H1 (cell line): ENCODE data around the gene CACNA1A. TPM values are rescaled to one million over a fixed set of nuclear protein-coding genes. Genes with fewer than 3 reads are reported as not detected.

Experiments
- CTCF ChIA-PET: fragments of 300-600 bp; sonication (Branson Sonifier 250); formaldehyde crosslinking; loops from one replicate; lab custom pipeline; 2021; ENCODE audit not compliant: partially characterized antibody; lab: Charles Lee
- POLR2A ChIA-PET: fragments of 300-600 bp; sonication (Branson Sonifier 250); formaldehyde crosslinking; loops from one replicate; lab custom pipeline; 2021; ENCODE audit warnings: inconsistent platforms; ENCODE audit not compliant: partially characterized antibody; lab: Charles Lee
- DNase-seq, 2 experiments: peaks; one replicate each; pipeline versions ENCODE4 v3.0.0 to v3.0.0-alpha.2; 2010 to 2022; ENCODE audit warnings: low spot score in 2 of 2, low read depth in 1 of 2, mixed read lengths in 1 of 2
- FAIRE-seq: peaks from 2 replicates; lab custom pipeline; 2011; peaks lifted over from hg19 to GRCh38; lab: Jason Lieb, UNC
- H2AFZ ChIP-seq: 2 replicates; pipeline ENCODE4 v1.8.1; 2012; ENCODE audit warnings: low read length, inconsistent platforms
- H2AK5ac ChIP-seq: 2 replicates; pipeline ENCODE4 v1.6.1; 2013; ENCODE audit warnings: low read depth, low read length
- H2BK120ac ChIP-seq: replicated peaks from 2 replicates; pipeline ENCODE3; 2013; ENCODE audit warnings: low read depth, low read length, inconsistent platforms
- H2BK12ac ChIP-seq: 2 replicates; pipeline ENCODE4 v1.6.1; 2013; ENCODE audit warnings: low read depth, low read length
- H2BK15ac ChIP-seq: 2 replicates; pipeline ENCODE4 v1.6.1; 2013; ENCODE audit warnings: low read length
- H2BK20ac ChIP-seq: 2 replicates; pipeline ENCODE4 v1.6.1; 2013; ENCODE audit warnings: low read length
- H2BK5ac ChIP-seq: 2 replicates; pipeline ENCODE4 v1.6.1; 2013; ENCODE audit warnings: low read depth, low read length
- H3K14ac ChIP-seq: 2 replicates; pipeline ENCODE4 v1.6.1; 2013; ENCODE audit warnings: inconsistent platforms; ENCODE audit not compliant: insufficient read length
- H3K18ac ChIP-seq: 2 replicates; pipeline ENCODE4 v1.6.1; 2013; ENCODE audit warnings: low read length; ENCODE audit errors: extremely low read depth
- H3K23ac ChIP-seq: 2 replicates; pipeline ENCODE4 v1.6.1; 2013; ENCODE audit warnings: inconsistent platforms; ENCODE audit not compliant: insufficient read length
- H3K23me2 ChIP-seq: 2 replicates; pipeline ENCODE4 v1.6.1; 2013; ENCODE audit warnings: low read depth, low read length
- H3K27ac ChIP-seq: 2 replicates; pipeline ENCODE4 v1.6.1; 2011; ENCODE audit warnings: low read depth, low read length, inconsistent platforms
- H3K27me3 ChIP-seq, 4 experiments: replicated peaks in 1 of 4; 1 replicate in 1 of 4; 2 replicates in 3 of 4; pipeline versions ENCODE4 v1.6.1 to v1.8.1; 2011 to 2013; ENCODE audit warnings: low read length in 3 of 4, mild to moderate bottlenecking in 3 of 4, inconsistent platforms in 2 of 4, mixed read lengths in 2 of 4, moderate library complexity in 1 of 4; ENCODE audit not compliant: control insufficient read depth in 3 of 4, insufficient read depth in 3 of 4; ENCODE audit errors: extremely low read depth in 1 of 4
- H3K36me3 ChIP-seq, 4 experiments: 2 replicates each; pipeline versions ENCODE4 v1.6.1 to v1.8.1; 2011 to 2013; ENCODE audit warnings: mild to moderate bottlenecking in 4 of 4, low read length in 3 of 4, moderate library complexity in 2 of 4, control low read depth in 1 of 4, inconsistent platforms in 1 of 4; ENCODE audit not compliant: insufficient read depth in 4 of 4, control insufficient read depth in 2 of 4
- H3K4ac ChIP-seq: replicated peaks from 2 replicates; pipeline ENCODE3; 2013; ENCODE audit warnings: low read length, low read depth, mixed read lengths, inconsistent platforms; ENCODE audit not compliant: insufficient read length
- H3K4me1 ChIP-seq, 4 experiments: replicated peaks in 1 of 4; 1 replicate in 1 of 4; 2 replicates in 3 of 4; pipeline versions ENCODE4 v1.6.1 to v1.8.1; 2011 to 2013; ENCODE audit warnings: low read length in 3 of 4, inconsistent platforms in 2 of 4, mixed read lengths in 1 of 4; ENCODE audit not compliant: insufficient read depth in 4 of 4, control insufficient read depth in 3 of 4
- H3K4me2 ChIP-seq, 2 experiments: 2 replicates each; pipeline versions ENCODE4 v1.6.1 to v1.8.1; 2011 to 2013; ENCODE audit warnings: low read depth in 2 of 2, low read length in 2 of 2, control low read depth in 1 of 2, inconsistent platforms in 1 of 2, mild to moderate bottlenecking in 1 of 2; ENCODE audit not compliant: insufficient read depth in 1 of 2
- H3K4me3 ChIP-seq, 4 experiments: fragments of 200-600, 300-600 bp in 1 of 4; sonication (generic), shearing (Covaris generic), sonication (Bioruptor Twin) in 1 of 4; 2 replicates each; pipeline versions ENCODE4 v1.5.1 to v1.8.1; 2011 to 2016; ENCODE audit warnings: low read length in 4 of 4, low read depth in 3 of 4, control low read depth in 2 of 4, inconsistent platforms in 2 of 4, mild to moderate bottlenecking in 2 of 4, mixed read lengths in 1 of 4, moderate library complexity in 1 of 4; ENCODE audit not compliant: insufficient read depth in 2 of 4; ENCODE audit errors: extremely low read depth in 1 of 4
- H3K56ac ChIP-seq: replicated peaks from 2 replicates; pipeline ENCODE3; 2013; ENCODE audit warnings: low read depth, mild to moderate bottlenecking, mixed read lengths, low read length, inconsistent platforms; ENCODE audit not compliant: insufficient read length
- H3K79me1 ChIP-seq: 2 replicates; pipeline ENCODE4 v1.6.1; 2013; ENCODE audit warnings: low read depth, low read length, control low read depth
- H3K79me2 ChIP-seq, 2 experiments: 2 replicates each; pipeline versions ENCODE4 v1.6.1 to v1.8.1; 2012 to 2013; ENCODE audit warnings: low read length in 2 of 2, mild to moderate bottlenecking in 2 of 2, inconsistent platforms in 1 of 2; ENCODE audit not compliant: insufficient read depth in 2 of 2, control insufficient read depth in 1 of 2
- H3K9ac ChIP-seq, 4 experiments: replicated peaks in 1 of 4; 1 replicate in 1 of 4; 2 replicates in 3 of 4; pipeline versions ENCODE4 v1.6.1 to v1.8.1; 2011 to 2013; ENCODE audit warnings: low read depth in 3 of 4, low read length in 3 of 4, control low read depth in 2 of 4, mild to moderate bottlenecking in 2 of 4, moderate library complexity in 2 of 4, inconsistent platforms in 1 of 4; ENCODE audit errors: extremely low read depth in 1 of 4
- H3K9me3 ChIP-seq, 2 experiments: 2 replicates each; pipeline versions ENCODE4 v1.6.1 to v1.8.1; 2012 to 2013; ENCODE audit warnings: mild to moderate bottlenecking in 2 of 2, moderate library complexity in 2 of 2, control low read depth in 1 of 2, inconsistent platforms in 1 of 2, low read depth in 1 of 2, low read length in 1 of 2, mixed read lengths in 1 of 2; ENCODE audit not compliant: insufficient read depth in 2 of 2
- H4K20me1 ChIP-seq, 2 experiments: replicated peaks in 1 of 2; 2 replicates each; pipeline versions ENCODE3 to v1.8.1; 2011 to 2013; ENCODE audit warnings: inconsistent platforms in 2 of 2, low read length in 2 of 2, mild to moderate bottlenecking in 1 of 2; ENCODE audit not compliant: insufficient read depth in 2 of 2, control insufficient read depth in 1 of 2
- H4K5ac ChIP-seq: 2 replicates; pipeline ENCODE4 v1.6.1; 2013; ENCODE audit warnings: low read length, low read depth, mixed read lengths, inconsistent platforms; ENCODE audit not compliant: insufficient read length
- H4K8ac ChIP-seq: 2 replicates; pipeline ENCODE4 v1.8.0; 2013; ENCODE audit warnings: mild to moderate bottlenecking, moderate library complexity, low read length, inconsistent platforms; ENCODE audit not compliant: insufficient read depth; ENCODE audit errors: extremely low read depth
- H4K91ac ChIP-seq: replicated peaks from 2 replicates; pipeline ENCODE3; 2013; ENCODE audit warnings: low read length, mixed read lengths, inconsistent platforms; ENCODE audit not compliant: insufficient read length
- EP300 ChIP-seq, 2 experiments: IDR thresholded peaks; 1 replicate in 1 of 2; 2 replicates in 1 of 2; pipeline ENCODE4 v1.6.1; 2011 to 2012; ENCODE audit warnings: low read depth in 2 of 2, low read length in 2 of 2, mild to moderate bottlenecking in 2 of 2, borderline replicate concordance in 1 of 2, inconsistent platforms in 1 of 2, moderate library complexity in 1 of 2
- POLR2A ChIP-seq, 2 experiments: IDR thresholded peaks; 1 replicate in 1 of 2; 2 replicates in 1 of 2; pipeline ENCODE4 v1.6.1; 2011; ENCODE audit warnings: low read depth in 2 of 2, low read length in 2 of 2, mild to moderate bottlenecking in 2 of 2; ENCODE audit errors: control extremely low read depth in 1 of 2
- WGBS, 2 experiments: shearing (Covaris generic) in 1 of 2; methylation state at CpG; one replicate each; pipeline versions ENCODE4 v1.1.6 to v1.1.7; 2013 to 2015; ENCODE audit warnings: low lambda C conversion rate in 2 of 2, mixed read lengths in 2 of 2, inconsistent platforms in 1 of 2, low coverage in 1 of 2, missing lambda C conversion rate in 1 of 2; ENCODE audit not compliant: insufficient replicate concordance in 2 of 2, insufficient coverage in 1 of 2, insufficient read length in 1 of 2; ENCODE audit errors: extremely low coverage in 1 of 2, missing lambda C conversion rate in 1 of 2; 5-methylcytosine and 5-hydroxymethylcytosine counted together
- polyA plus RNA-seq, 7 experiments: library from polyadenylated mRNA; depleted of rRNA in 3 of 7; stranded (reverse) in 5 of 7; unstranded in 2 of 7; fragments of >200 nt in 5 of 7; fragments of 200-250 nt in 2 of 7; gene quantifications; 1 replicate in 5 of 7; 2 replicates in 1 of 7; 4 replicates in 1 of 7; pipeline versions ENCODE4 v1.2.1 to v1.2.3, GENCODE V29; 2011 to 2013; ENCODE audit warnings: missing spikeins in 2 of 7, mixed read lengths in 2 of 7
- total RNA-seq: library from RNA; stranded (reverse); fragmentation: NEBNext Ultra II Directional; extraction: Animal tissue kit (Norgen Biotek cat#: 25700); gene quantifications from 2 replicates; pipeline ENCODE4 v1.2.1, GENCODE V29; 2021
- TF ChIP-seq, protein P1 (sequence below), 3 experiments: IDR thresholded peaks; 1 replicate in 2 of 3; 2 replicates in 1 of 3; pipeline versions ENCODE4 v1.5.1 to v1.6.1; 2011; ENCODE audit warnings: low read length in 3 of 3, mild to moderate bottlenecking in 3 of 3, inconsistent platforms in 2 of 3, low read depth in 1 of 3, moderate library complexity in 1 of 3; ENCODE audit not compliant: insufficient read depth in 1 of 3; ENCODE audit errors: control extremely low read depth in 1 of 3

The CACNA1A gene
- total and polyA plus RNA-seq, 2 of the 8 experiments (the other 6 are each of a cell fraction or from before 2014, with no cell fraction given): 10.7 to 25.3 TPM

DNA sequence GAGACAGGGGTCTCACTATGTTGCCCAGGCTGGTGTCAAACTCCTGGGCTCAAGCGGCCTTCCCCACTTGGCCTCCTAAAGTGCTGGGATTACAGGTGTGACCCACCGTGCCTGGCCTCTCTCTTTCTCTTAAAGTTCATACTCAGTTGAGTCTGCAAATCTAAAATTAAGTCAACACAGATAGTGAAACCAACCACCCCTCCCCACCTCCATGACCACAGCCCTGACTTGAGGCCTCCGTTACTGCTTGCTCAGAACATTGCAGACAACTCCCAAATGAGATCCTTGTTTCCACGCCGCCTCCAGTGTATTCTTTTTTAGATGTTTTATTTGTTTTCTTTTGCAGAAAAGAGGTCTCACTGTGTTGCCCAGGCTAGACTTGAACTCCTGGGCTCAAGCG lies 94.4 kb downstream of the CACNA1A start:
- Histone ChIP-seq H2AK5ac (no peak overlapping the region), H3K27ac (no peak overlapping the region), H2AFZ (no peak overlapping the region), H4K8ac (no peak overlapping the region), H3K18ac (no peak overlapping the region), H3K36me3 (peaks cover 0 to 2% (median under 1%) of the 10 kb centered on the region in 4 experiments; a peak in 3 of 8 replicates), H3K9ac (no peak overlapping the region), H2BK15ac (no peak overlapping the region), H2BK12ac (no peak overlapping the region), H3K4me3 (no peak overlapping the region), H3K14ac (no peak overlapping the region), H2BK5ac (no peak overlapping the region), H3K23ac (no peak overlapping the region), H3K56ac (no peak overlapping the region), H3K79me2 (no peaks in the 10 kb centered on the region), H2BK120ac (no peak overlapping the region), H3K23me2 (no peaks in the 10 kb centered on the region), H3K4me1 (no peaks in the 10 kb centered on the region), H3K4ac (no peak overlapping the region), H3K27me3 (no peaks in the 10 kb centered on the region), H3K4me2 (no peak overlapping the region), H4K20me1 (peaks cover 0 to under 1% of the 10 kb centered on the region in 2 experiments), H3K9me3 (no peaks in the 10 kb centered on the region), H4K5ac (no peak overlapping the region), H3K79me1 (no peaks in the 10 kb centered on the region), H2BK20ac (no peak overlapping the region), H4K91ac (no peak overlapping the region)
- POLR2A ChIA-PET: no interaction called here
- 87% methylated on average over 6 of the region's 6 CpGs; no CpG with 5 or more reads in 1 of the 2 experiments for WGBS, 2 experiments
- FAIRE-seq: no peak
- no peak for DNase-seq
- TF ChIP-seq, protein P1, sequence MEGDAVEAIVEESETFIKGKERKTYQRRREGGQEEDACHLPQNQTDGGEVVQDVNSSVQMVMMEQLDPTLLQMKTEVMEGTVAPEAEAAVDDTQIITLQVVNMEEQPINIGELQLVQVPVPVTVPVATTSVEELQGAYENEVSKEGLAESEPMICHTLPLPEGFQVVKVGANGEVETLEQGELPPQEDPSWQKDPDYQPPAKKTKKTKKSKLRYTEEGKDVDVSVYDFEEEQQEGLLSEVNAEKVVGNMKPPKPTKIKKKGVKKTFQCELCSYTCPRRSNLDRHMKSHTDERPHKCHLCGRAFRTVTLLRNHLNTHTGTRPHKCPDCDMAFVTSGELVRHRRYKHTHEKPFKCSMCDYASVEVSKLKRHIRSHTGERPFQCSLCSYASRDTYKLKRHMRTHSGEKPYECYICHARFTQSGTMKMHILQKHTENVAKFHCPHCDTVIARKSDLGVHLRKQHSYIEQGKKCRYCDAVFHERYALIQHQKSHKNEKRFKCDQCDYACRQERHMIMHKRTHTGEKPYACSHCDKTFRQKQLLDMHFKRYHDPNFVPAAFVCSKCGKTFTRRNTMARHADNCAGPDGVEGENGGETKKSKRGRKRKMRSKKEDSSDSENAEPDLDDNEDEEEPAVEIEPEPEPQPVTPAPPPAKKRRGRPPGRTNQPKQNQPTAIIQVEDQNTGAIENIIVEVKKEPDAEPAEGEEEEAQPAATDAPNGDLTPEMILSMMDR (IDR thresholded peaks at IDR 0.05; ENCODE audit: control extremely low read depth in 1 of 3, insufficient read depth in 1 of 3, low read depth in 1 of 3, low read length in 3 of 3): no peak
- TF ChIP-seq POLR2A (IDR thresholded peaks at IDR 0.05; ENCODE audit: control extremely low read depth in 1 of 2, low read depth in 2 of 2, low read length in 2 of 2) (no peak), EP300 (IDR thresholded peaks at IDR 0.05; ENCODE audit: borderline replicate concordance in 1 of 2, low read depth in 2 of 2, low read length in 2 of 2) (no peak)
- CTCF ChIA-PET: interaction anchor here (0.6 to 1.3 kb wide), 2 partner anchors 134 to 241 kb away, joined by 3 read pairs; no protein-coding TSS in a partner anchor
